Measurements from ENCODE around the gene CNOT6. TPM values are rescaled to one million over a fixed set of nuclear protein-coding genes. Genes with fewer than 3 reads are reported as not detected.
A peak's percentile ranks its signal among the peaks of the same experiment; 100 is the strongest.

Gene CNOT6
- total RNA-seq, 1 donor from 2014 or later = 41.7 TPM

- H3K4me3 Mint-ChIP-seq (ENCODE audit: unreplicated experiment) = no peak overlapping the region
- H3K27ac Mint-ChIP-seq (ENCODE audit: unreplicated experiment) = no peak overlapping the region
- peaks cover 16% of the 10 kb centered on the region for H4K20me1 ChIP-seq (ENCODE audit: insufficient read depth, low read length)
Observed at GRCh38 chr5:180491496-180491895, 2.7 kb upstream of the CNOT6 start.

GRCh38 chr5:180492226-180492903 is 1.8 kb upstream of the CNOT6 start:
- Histone ChIP-seq H3K79me2 (ENCODE audit: insufficient read depth, low read length) (peaks cover 32% of the 10 kb centered on the region), H3K4me2 (ENCODE audit: low read length) (no peak overlapping the region), H3K27me3 (ENCODE audit: insufficient read depth, low read length) (no peaks in the 10 kb centered on the region), H3K9me3 (ENCODE audit: insufficient read depth, low read depth, low read length) (no peaks in the 10 kb centered on the region), H3K27ac (ENCODE audit: low read depth, low read length) (no peak overlapping the region), H2AFZ (ENCODE audit: low read depth, low read length) (no peak overlapping the region), H4K20me1 (ENCODE audit: insufficient read depth, low read length) (peaks cover 25% of the 10 kb centered on the region), H3K4me1 (ENCODE audit: insufficient read depth, low read length) (peaks cover 12% of the 10 kb centered on the region), H3K36me3 (ENCODE audit: insufficient read depth, low read length) (no peaks in the 10 kb centered on the region), H3K4me3 (ENCODE audit: insufficient read depth, low read depth, low read length) (no peak overlapping the region), H3K9ac (ENCODE audit: low read length) (no peak overlapping the region)
- DNase-seq (ENCODE audit: low read depth) (no peak), FAIRE-seq (no peak)
- no peak for TF ChIP-seq CTCF (IDR thresholded peaks at IDR 0.05; ENCODE audit: insufficient read depth, low read depth, low read length)
- TF ChIP-seq EZH2 (IDR thresholded peaks at IDR 0.05; ENCODE audit: insufficient read depth, low read length) = no peak
- H3K4me1 Mint-ChIP-seq (ENCODE audit: low read depth, unreplicated experiment) = peaks cover 14% of the 10 kb centered on the region
- H3K27me3 Mint-ChIP-seq (ENCODE audit: low read depth, unreplicated experiment) = no peaks in the 10 kb centered on the region
- no peaks in the 10 kb centered on the region for H3K9me3 Mint-ChIP-seq (ENCODE audit: unreplicated experiment)
- peaks cover 5% of the 10 kb centered on the region for H3K36me3 Mint-ChIP-seq (ENCODE audit: low read depth, unreplicated experiment)
- no peak overlapping the region for H3K27ac Mint-ChIP-seq (ENCODE audit: unreplicated experiment)
- peak overlapping the region; percentile 57 for H3K4me3 Mint-ChIP-seq (ENCODE audit: unreplicated experiment)

More at GRCh38 chr5:180491496-180491895, 2.7 kb upstream of the CNOT6 start:
- peaks cover 12% of the 10 kb centered on the region for H3K4me1 Mint-ChIP-seq (ENCODE audit: low read depth, unreplicated experiment)
- H3K9ac ChIP-seq (ENCODE audit: low read length) = no peak overlapping the region
- H3K4me1 ChIP-seq (ENCODE audit: insufficient read depth, low read length) = peaks cover 12% of the 10 kb centered on the region
- no peaks in the 10 kb centered on the region for H3K27me3 ChIP-seq (ENCODE audit: insufficient read depth, low read length)
- no peaks in the 10 kb centered on the region for H3K9me3 ChIP-seq (ENCODE audit: insufficient read depth, low read depth, low read length)
- H3K36me3 Mint-ChIP-seq (ENCODE audit: low read depth, unreplicated experiment) = peaks cover 5% of the 10 kb centered on the region
- no peak overlapping the region for H3K4me2 ChIP-seq (ENCODE audit: low read length)
- peaks cover 23% of the 10 kb centered on the region for H3K79me2 ChIP-seq (ENCODE audit: insufficient read depth, low read length)
- H3K27me3 Mint-ChIP-seq (ENCODE audit: low read depth, unreplicated experiment) = no peaks in the 10 kb centered on the region
- no peaks in the 10 kb centered on the region for H3K36me3 ChIP-seq (ENCODE audit: insufficient read depth, low read length)
- FAIRE-seq (no peak), DNase-seq (ENCODE audit: low read depth) (no peak)
- TF ChIP-seq CTCF (IDR thresholded peaks at IDR 0.05; ENCODE audit: insufficient read depth, low read depth, low read length) (no peak), EZH2 (IDR thresholded peaks at IDR 0.05; ENCODE audit: insufficient read depth, low read length) (no peak)
- no peak overlapping the region for H3K4me3 ChIP-seq (ENCODE audit: insufficient read depth, low read depth, low read length)
- H3K9me3 Mint-ChIP-seq (ENCODE audit: unreplicated experiment) = no peaks in the 10 kb centered on the region
- H2AFZ ChIP-seq (ENCODE audit: low read depth, low read length) = no peak overlapping the region
- no peak overlapping the region for H3K27ac ChIP-seq (ENCODE audit: low read depth, low read length)

GRCh38 chr5:180494510-180495181 is 467 bp downstream of the CNOT6 start:
- H3K27ac Mint-ChIP-seq (ENCODE audit: unreplicated experiment) = no peak overlapping the region
- H3K79me2 ChIP-seq (ENCODE audit: insufficient read depth, low read length) = peaks cover 54% of the 10 kb centered on the region
- peak overlapping the region; percentile 88 for H3K27ac ChIP-seq (ENCODE audit: low read depth, low read length)
- peak overlapping the region; percentile 86 for H3K4me2 ChIP-seq (ENCODE audit: low read length)
- H3K4me3 Mint-ChIP-seq (ENCODE audit: unreplicated experiment) = peak overlapping the region; percentile 91
- no peaks in the 10 kb centered on the region for H3K9me3 ChIP-seq (ENCODE audit: insufficient read depth, low read depth, low read length)
- H2AFZ ChIP-seq (ENCODE audit: low read depth, low read length) = peak overlapping the region; percentile 67
- H3K36me3 ChIP-seq (ENCODE audit: insufficient read depth, low read length) = no peaks in the 10 kb centered on the region
- H3K4me1 ChIP-seq (ENCODE audit: insufficient read depth, low read length) = peaks cover 12% of the 10 kb centered on the region
- peak overlapping the region; percentile 94 for H3K9ac ChIP-seq (ENCODE audit: low read length)
- H3K36me3 Mint-ChIP-seq (ENCODE audit: low read depth, unreplicated experiment) = peaks cover 8% of the 10 kb centered on the region
- DNase-seq (ENCODE audit: low read depth) (no peak), FAIRE-seq (no peak)
- H3K27me3 Mint-ChIP-seq (ENCODE audit: low read depth, unreplicated experiment) = no peaks in the 10 kb centered on the region
- H3K9me3 Mint-ChIP-seq (ENCODE audit: unreplicated experiment) = no peaks in the 10 kb centered on the region
- TF ChIP-seq EZH2 (IDR thresholded peaks at IDR 0.05; ENCODE audit: insufficient read depth, low read length) = no peak
- no peak for TF ChIP-seq CTCF (IDR thresholded peaks at IDR 0.05; ENCODE audit: insufficient read depth, low read depth, low read length)
- peaks cover 47% of the 10 kb centered on the region for H4K20me1 ChIP-seq (ENCODE audit: insufficient read depth, low read length)
- peak overlapping the region; percentile 81 for H3K4me3 ChIP-seq (ENCODE audit: insufficient read depth, low read depth, low read length)
- peaks cover 20% of the 10 kb centered on the region for H3K4me1 Mint-ChIP-seq (ENCODE audit: low read depth, unreplicated experiment)
- H3K27me3 ChIP-seq (ENCODE audit: insufficient read depth, low read length) = no peaks in the 10 kb centered on the region
